PFSK-1 (cell line): ENCODE measurements around the gene RECQL.

Source experiments
- FOXP2 ChIP-seq: optimal IDR thresholded peaks from 2 replicates; pipeline ENCODE3; 2011; ENCODE audit warnings: borderline replicate concordance, control low read depth, inconsistent platforms; ENCODE audit not compliant: insufficient read depth; ENCODE audit errors: extremely low read length, extremely low read depth
- POLR2AphosphoS5 ChIP-seq: IDR thresholded peaks from 2 replicates; pipeline ENCODE4 v1.6.1; 2012; ENCODE audit warnings: low read depth, mild to moderate bottlenecking, control low read depth, low read length, moderate library complexity
- REST ChIP-seq, 2 experiments: IDR thresholded peaks; 2 replicates each; pipeline versions ENCODE4 v1.6.1 to v1.8.0; 2011 to 2012; ENCODE audit warnings: low read depth in 2 of 2, low read length in 2 of 2, control low read depth in 1 of 2, inconsistent platforms in 1 of 2, mild to moderate bottlenecking in 1 of 2, moderate library complexity in 1 of 2; ENCODE audit not compliant: insufficient read depth in 1 of 2
- SIN3A ChIP-seq: IDR thresholded peaks from 2 replicates; pipeline ENCODE4 v1.6.1; 2012; ENCODE audit warnings: mild to moderate bottlenecking, low read length, moderate library complexity, borderline replicate concordance; ENCODE audit not compliant: insufficient read depth
- TAF1 ChIP-seq: IDR thresholded peaks from 2 replicates; pipeline ENCODE4 v1.6.1; 2012; ENCODE audit warnings: low read length, control low read depth, borderline replicate concordance; ENCODE audit not compliant: insufficient read depth

GRCh38 chr12:21439347-21439746 lies 62.1 kb downstream of the RECQL start:
- no peak for TF ChIP-seq SIN3A
- no peak for TF ChIP-seq TAF1
- no peak for TF ChIP-seq POLR2AphosphoS5
- TF ChIP-seq REST (IDR thresholded peaks at IDR 0.05; ENCODE audit: insufficient read depth in 1 of 2, low read depth in 2 of 2, low read length in 2 of 2): no peak
- TF ChIP-seq FOXP2: no peak
